Measurements from ENCODE around the gene APOH. TPM values are rescaled to one million over a fixed set of nuclear protein-coding genes. Genes with fewer than 3 reads are reported as not detected.
A peak's percentile ranks its signal among the peaks of the same experiment; 100 is the strongest.

The APOH gene
- total and polyA plus RNA-seq, 9 of the 15 experiments (the other 6 are each of a cell fraction or from before 2014, with no cell fraction given), result 1.1 TPM; not detected in 8

DNA sequence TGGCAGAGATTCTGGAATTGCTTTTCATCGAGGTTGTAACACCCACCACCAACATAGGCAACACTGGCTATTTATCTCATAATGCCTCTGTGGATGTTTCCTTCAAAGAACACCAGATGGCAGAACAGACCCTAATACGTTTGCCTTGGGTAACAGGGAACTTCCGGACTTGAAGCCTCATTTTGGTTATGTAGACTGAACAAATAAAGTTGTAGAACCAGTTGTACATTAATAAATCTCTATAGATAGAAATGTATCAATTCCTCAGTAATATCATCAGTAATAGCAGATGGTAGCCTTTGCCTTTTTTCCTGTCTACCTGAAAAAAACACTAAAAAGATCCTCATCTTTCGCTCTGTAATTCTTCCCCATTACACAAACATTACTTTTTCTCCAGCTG is 25.9 kb upstream of the APOH start (continued):
- TF ChIP-seq, protein P1, sequence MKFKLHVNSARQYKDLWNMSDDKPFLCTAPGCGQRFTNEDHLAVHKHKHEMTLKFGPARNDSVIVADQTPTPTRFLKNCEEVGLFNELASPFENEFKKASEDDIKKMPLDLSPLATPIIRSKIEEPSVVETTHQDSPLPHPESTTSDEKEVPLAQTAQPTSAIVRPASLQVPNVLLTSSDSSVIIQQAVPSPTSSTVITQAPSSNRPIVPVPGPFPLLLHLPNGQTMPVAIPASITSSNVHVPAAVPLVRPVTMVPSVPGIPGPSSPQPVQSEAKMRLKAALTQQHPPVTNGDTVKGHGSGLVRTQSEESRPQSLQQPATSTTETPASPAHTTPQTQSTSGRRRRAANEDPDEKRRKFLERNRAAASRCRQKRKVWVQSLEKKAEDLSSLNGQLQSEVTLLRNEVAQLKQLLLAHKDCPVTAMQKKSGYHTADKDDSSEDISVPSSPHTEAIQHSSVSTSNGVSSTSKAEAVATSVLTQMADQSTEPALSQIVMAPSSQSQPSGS (CRISPR knock-in tag; IDR thresholded peaks at IDR 0.05), result no peak
- TF ChIP-seq TCF3 (CRISPR knock-in tag; IDR thresholded peaks at IDR 0.05) (no peak), UBTF (IDR thresholded peaks at IDR 0.05; ENCODE audit: borderline replicate concordance in 1 of 2, low read depth in 2 of 2, low read length in 2 of 2) (no peak), ARID2 (IDR thresholded peaks at IDR 0.05) (peak; percentile 89), KDM5B (IDR thresholded peaks at IDR 0.05; ENCODE audit: insufficient replicate concordance, low read depth, low read length) (no peak), SRSF1 (IDR thresholded peaks at IDR 0.05; ENCODE audit: low read depth, low read length) (no peak), ZNF589 (CRISPR knock-in tag; IDR thresholded peaks at IDR 0.05; ENCODE audit: low read depth) (no peak), SMC3 (conservative IDR thresholded peaks at IDR 0.05; ENCODE audit: insufficient read depth, low read depth, low read length) (peak; percentile 94), HMGXB4 (CRISPR knock-in tag; IDR thresholded peaks at IDR 0.05) (no peak), LEF1 (IDR thresholded peaks at IDR 0.05) (no peak)
- TF ChIP-seq, protein P2, sequence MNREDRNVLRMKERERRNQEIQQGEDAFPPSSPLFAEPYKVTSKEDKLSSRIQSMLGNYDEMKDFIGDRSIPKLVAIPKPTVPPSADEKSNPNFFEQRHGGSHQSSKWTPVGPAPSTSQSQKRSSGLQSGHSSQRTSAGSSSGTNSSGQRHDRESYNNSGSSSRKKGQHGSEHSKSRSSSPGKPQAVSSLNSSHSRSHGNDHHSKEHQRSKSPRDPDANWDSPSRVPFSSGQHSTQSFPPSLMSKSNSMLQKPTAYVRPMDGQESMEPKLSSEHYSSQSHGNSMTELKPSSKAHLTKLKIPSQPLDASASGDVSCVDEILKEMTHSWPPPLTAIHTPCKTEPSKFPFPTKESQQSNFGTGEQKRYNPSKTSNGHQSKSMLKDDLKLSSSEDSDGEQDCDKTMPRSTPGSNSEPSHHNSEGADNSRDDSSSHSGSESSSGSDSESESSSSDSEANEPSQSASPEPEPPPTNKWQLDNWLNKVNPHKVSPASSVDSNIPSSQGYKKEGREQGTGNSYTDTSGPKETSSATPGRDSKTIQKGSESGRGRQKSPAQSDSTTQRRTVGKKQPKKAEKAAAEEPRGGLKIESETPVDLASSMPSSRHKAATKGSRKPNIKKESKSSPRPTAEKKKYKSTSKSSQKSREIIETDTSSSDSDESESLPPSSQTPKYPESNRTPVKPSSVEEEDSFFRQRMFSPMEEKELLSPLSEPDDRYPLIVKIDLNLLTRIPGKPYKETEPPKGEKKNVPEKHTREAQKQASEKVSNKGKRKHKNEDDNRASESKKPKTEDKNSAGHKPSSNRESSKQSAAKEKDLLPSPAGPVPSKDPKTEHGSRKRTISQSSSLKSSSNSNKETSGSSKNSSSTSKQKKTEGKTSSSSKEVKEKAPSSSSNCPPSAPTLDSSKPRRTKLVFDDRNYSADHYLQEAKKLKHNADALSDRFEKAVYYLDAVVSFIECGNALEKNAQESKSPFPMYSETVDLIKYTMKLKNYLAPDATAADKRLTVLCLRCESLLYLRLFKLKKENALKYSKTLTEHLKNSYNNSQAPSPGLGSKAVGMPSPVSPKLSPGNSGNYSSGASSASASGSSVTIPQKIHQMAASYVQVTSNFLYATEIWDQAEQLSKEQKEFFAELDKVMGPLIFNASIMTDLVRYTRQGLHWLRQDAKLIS (CRISPR knock-in tag; IDR thresholded peaks at IDR 0.05), result no peak

All from K562 (cell line).